ENCODE measurements around the gene TRMT2A.
"Not testable (repeated sequence)": the region's sequence is repeated elsewhere in the genome, so short reads cannot be mapped to it uniquely, and the experiment has no call there.

TRMT2A gene

GRCh38 chr22:20084547-20085413 is 32.2 kb downstream of the TRMT2A start:
- DNase-seq = no peak

GRCh38 chr22:20083891-20084546 is 33.0 kb downstream of the TRMT2A start:
- DNase-seq = no peak

- DNase-seq = no peak
Observed at GRCh38 chr22:20083157-20083890, 33.7 kb downstream of the TRMT2A start.

- DNase-seq = peak; percentile 32
Observed at GRCh38 chr22:20080776-20081654, 36.0 kb downstream of the TRMT2A start.

GRCh38 chr22:20080445-20080775 is 36.6 kb downstream of the TRMT2A start:
- DNase-seq = peak; percentile 81

GRCh38 chr22:20079745-20080444 is 37.1 kb downstream of the TRMT2A start, which contains the start of gene DGCR8:
DGCR8 (plus strand) TSS chr22:20080241; CDS start chr22:20085964, 5,723 bp downstream.
- peak; percentile 82 for DNase-seq

GRCh38 chr22:20076627-20077172 is 40.3 kb downstream of the TRMT2A start:
- DNase-seq = no peak

- DNase-seq = no peak
Observed at GRCh38 chr22:20071524-20071972, 45.5 kb downstream of the TRMT2A start.

- no peak for DNase-seq
Observed at GRCh38 chr22:20069331-20070042, 47.5 kb downstream of the TRMT2A start.

- no peak for DNase-seq
Observed at GRCh38 chr22:20068640-20069039, 48.4 kb downstream of the TRMT2A start.

GRCh38 chr22:20067384-20067682 is 49.7 kb downstream of the TRMT2A start:
- DNase-seq = not testable (repeated sequence)

- no peak for DNase-seq
Observed at GRCh38 chr22:20066617-20067383, 50.2 kb downstream of the TRMT2A start.

- no peak for DNase-seq
Observed at GRCh38 chr22:20065896-20066616, 51.0 kb downstream of the TRMT2A start.

GRCh38 chr22:20064545-20065262 is 52.3 kb downstream of the TRMT2A start:
- no peak for DNase-seq

GRCh38 chr22:20064140-20064480 is 52.9 kb downstream of the TRMT2A start:
- no peak for DNase-seq

GRCh38 chr22:20063271-20064139 is 53.5 kb downstream of the TRMT2A start:
- no peak for DNase-seq

- DNase-seq = no peak
Observed at GRCh38 chr22:20062766-20063083, 54.3 kb downstream of the TRMT2A start.
